ENCODE results near the gene VSIG1. TPM values are rescaled to one million over a fixed set of nuclear protein-coding genes. Genes with fewer than 3 reads are reported as not detected.

Gene VSIG1
- total RNA-seq, 1 donor from 2014 or later = not detected

- H3K4me1 ChIP-seq (ENCODE audit: control insufficient read depth in 3 of 3, insufficient read depth in 3 of 3, low read length in 3 of 3) = peaks cover 2 to 6% (median 5%) of the 10 kb centered on the region in 3 donors
- H3K27me3 ChIP-seq (ENCODE audit: control insufficient read depth in 3 of 3, insufficient read depth in 3 of 3, low read length in 3 of 3) = no peaks in the 10 kb centered on the region
- H3K9me3 ChIP-seq (ENCODE audit: control insufficient read depth in 3 of 3, low read length in 3 of 3) = no peaks in the 10 kb centered on the region
- H3K27ac ChIP-seq (ENCODE audit: low read depth, low read length) = peak overlapping the region; percentile 85
- peaks cover 0 to 7% (median 3%) of the 10 kb centered on the region in 3 donors for H3K36me3 ChIP-seq (ENCODE audit: control insufficient read depth in 3 of 3, insufficient read depth in 3 of 3, low read length in 3 of 3)
- peak overlapping the region; percentile 82 to 90 (median 89) for H3K9ac ChIP-seq (ENCODE audit: low read depth in 1 of 3, low read length in 3 of 3)
- H3K4me3 ChIP-seq (ENCODE audit: low read length in 3 of 3) = peak overlapping the region; percentile 76 to 87 (median 82)
These were observed 45.8 kb downstream of the VSIG1 start for GRCh38 chrX:108090491-108091263.

- Histone ChIP-seq H3K36me3 (ENCODE audit: control insufficient read depth in 3 of 3, insufficient read depth in 3 of 3, low read length in 3 of 3) (peaks cover 0 to 7% (median 3%) of the 10 kb centered on the region in 3 donors), H3K4me1 (ENCODE audit: control insufficient read depth in 3 of 3, insufficient read depth in 3 of 3, low read length in 3 of 3) (peaks cover 2 to 6% (median 5%) of the 10 kb centered on the region in 3 donors), H3K9ac (ENCODE audit: low read depth in 1 of 3, low read length in 3 of 3) (peak within 1 kb of the TSS; percentile 84 to 90 (median 89)), H3K9me3 (ENCODE audit: control insufficient read depth in 3 of 3, low read length in 3 of 3) (no peaks in the 10 kb centered on the region), H3K27ac (ENCODE audit: low read depth, low read length) (peak within 1 kb of the TSS; percentile 89), H3K4me3 (ENCODE audit: low read length in 3 of 3) (peak within 1 kb of the TSS; percentile 82 to 88 (median 87)), H3K27me3 (ENCODE audit: control insufficient read depth in 3 of 3, insufficient read depth in 3 of 3, low read length in 3 of 3) (no peaks in the 10 kb centered on the region)
These were observed 46.5 kb downstream of the VSIG1 start, which contains the start of the genes ATG4A and PSMD10 for GRCh38 chrX:108091264-108091877. Gene ATG4A (plus strand): TSS chrX:108091778. CDS start chrX:108091827, 49 bp downstream. Gene PSMD10 (minus strand): TSS chrX:108091542. CDS start chrX:108091520, 22 bp downstream.

- Histone ChIP-seq H3K36me3 (ENCODE audit: control insufficient read depth in 3 of 3, insufficient read depth in 3 of 3, low read length in 3 of 3) (peaks cover 0 to 5% (median 3%) of the 10 kb centered on the region in 3 donors), H3K4me1 (ENCODE audit: control insufficient read depth in 3 of 3, insufficient read depth in 3 of 3, low read length in 3 of 3) (peaks cover 2 to 6% (median 5%) of the 10 kb centered on the region in 3 donors), H3K27me3 (ENCODE audit: control insufficient read depth in 3 of 3, insufficient read depth in 3 of 3, low read length in 3 of 3) (no peaks in the 10 kb centered on the region), H3K9me3 (ENCODE audit: control insufficient read depth in 3 of 3, low read length in 3 of 3) (no peaks in the 10 kb centered on the region), H3K27ac (ENCODE audit: low read depth, low read length) (peak overlapping the region; percentile 89), H3K4me3 (ENCODE audit: low read length in 3 of 3) (peak overlapping the region; percentile 82 to 88 (median 85)), H3K9ac (ENCODE audit: low read depth in 1 of 3, low read length in 3 of 3) (peak overlapping the region; percentile 82 to 90 (median 84))
These were observed 47.0 kb downstream of the VSIG1 start for GRCh38 chrX:108091878-108092291.

GRCh38 chrX:108097380-108097779, 52.5 kb downstream of the VSIG1 start:
- Histone ChIP-seq H3K27me3 (ENCODE audit: control insufficient read depth in 3 of 3, insufficient read depth in 3 of 3, low read length in 3 of 3) (no peaks in the 10 kb centered on the region), H3K4me3 (ENCODE audit: low read length in 3 of 3) (no peak overlapping the region), H3K36me3 (ENCODE audit: control insufficient read depth in 3 of 3, insufficient read depth in 3 of 3, low read length in 3 of 3) (no peaks in the 10 kb centered on the region), H3K9me3 (ENCODE audit: control insufficient read depth in 3 of 3, low read length in 3 of 3) (no peaks in the 10 kb centered on the region), H3K9ac (ENCODE audit: low read depth in 1 of 3, low read length in 3 of 3) (no peak overlapping the region), H3K4me1 (ENCODE audit: control insufficient read depth in 3 of 3, insufficient read depth in 3 of 3, low read length in 3 of 3) (no peaks in the 10 kb centered on the region), H3K27ac (ENCODE audit: low read depth, low read length) (no peak overlapping the region)

- H3K27ac ChIP-seq (ENCODE audit: low read depth, low read length) = no peak overlapping the region
- H3K4me3 ChIP-seq (ENCODE audit: low read length in 3 of 3) = no peak overlapping the region
- H3K36me3 ChIP-seq (ENCODE audit: control insufficient read depth in 3 of 3, insufficient read depth in 3 of 3, low read length in 3 of 3) = no peaks in the 10 kb centered on the region
- no peak overlapping the region for H3K9ac ChIP-seq (ENCODE audit: low read depth in 1 of 3, low read length in 3 of 3)
- H3K4me1 ChIP-seq (ENCODE audit: control insufficient read depth in 3 of 3, insufficient read depth in 3 of 3, low read length in 3 of 3) = no peaks in the 10 kb centered on the region
- no peaks in the 10 kb centered on the region for H3K9me3 ChIP-seq (ENCODE audit: control insufficient read depth in 3 of 3, low read length in 3 of 3)
- no peaks in the 10 kb centered on the region for H3K27me3 ChIP-seq (ENCODE audit: control insufficient read depth in 3 of 3, insufficient read depth in 3 of 3, low read length in 3 of 3)
These were observed 60.6 kb downstream of the VSIG1 start for GRCh38 chrX:108105473-108105872.

- no peak overlapping the region for H3K4me3 ChIP-seq (ENCODE audit: low read length in 3 of 3)
- peaks cover 0 to 7% (median 3%) of the 10 kb centered on the region in 3 donors for H3K4me1 ChIP-seq (ENCODE audit: control insufficient read depth in 3 of 3, insufficient read depth in 3 of 3, low read length in 3 of 3)
- no peak overlapping the region for H3K27ac ChIP-seq (ENCODE audit: low read depth, low read length)
- H3K36me3 ChIP-seq (ENCODE audit: control insufficient read depth in 3 of 3, insufficient read depth in 3 of 3, low read length in 3 of 3) = no peaks in the 10 kb centered on the region
- no peak overlapping the region for H3K9ac ChIP-seq (ENCODE audit: low read depth in 1 of 3, low read length in 3 of 3)
- peaks cover 0 to 2% (median 0%) of the 10 kb centered on the region in 3 donors for H3K27me3 ChIP-seq (ENCODE audit: control insufficient read depth in 3 of 3, insufficient read depth in 3 of 3, low read length in 3 of 3)
- no peaks in the 10 kb centered on the region for H3K9me3 ChIP-seq (ENCODE audit: control insufficient read depth in 3 of 3, low read length in 3 of 3)
These were observed 69.7 kb downstream of the VSIG1 start for GRCh38 chrX:108114541-108114940.

GRCh38 chrX:108117988-108118387, 73.1 kb downstream of the VSIG1 start:
- no peak overlapping the region for H3K4me3 ChIP-seq (ENCODE audit: low read length in 3 of 3)
- H3K9ac ChIP-seq (ENCODE audit: low read depth in 1 of 3, low read length in 3 of 3) = no peak overlapping the region
- peaks cover 7 to 16% (median 12%) of the 10 kb centered on the region in 3 donors for H3K4me1 ChIP-seq (ENCODE audit: control insufficient read depth in 3 of 3, insufficient read depth in 3 of 3, low read length in 3 of 3)
- H3K27me3 ChIP-seq (ENCODE audit: control insufficient read depth in 3 of 3, insufficient read depth in 3 of 3, low read length in 3 of 3) = peaks cover 0 to 2% (median 0%) of the 10 kb centered on the region in 3 donors
- H3K27ac ChIP-seq (ENCODE audit: low read depth, low read length) = no peak overlapping the region
- H3K36me3 ChIP-seq (ENCODE audit: control insufficient read depth in 3 of 3, insufficient read depth in 3 of 3, low read length in 3 of 3) = no peaks in the 10 kb centered on the region
- H3K9me3 ChIP-seq (ENCODE audit: control insufficient read depth in 3 of 3, low read length in 3 of 3) = no peaks in the 10 kb centered on the region

- Histone ChIP-seq H3K9ac (ENCODE audit: low read depth in 1 of 3, low read length in 3 of 3) (no peak overlapping the region), H3K36me3 (ENCODE audit: control insufficient read depth in 3 of 3, insufficient read depth in 3 of 3, low read length in 3 of 3) (no peaks in the 10 kb centered on the region), H3K27me3 (ENCODE audit: control insufficient read depth in 3 of 3, insufficient read depth in 3 of 3, low read length in 3 of 3) (peaks cover 0 to 2% (median 0%) of the 10 kb centered on the region in 3 donors), H3K4me1 (ENCODE audit: control insufficient read depth in 3 of 3, insufficient read depth in 3 of 3, low read length in 3 of 3) (peaks cover 7 to 23% (median 19%) of the 10 kb centered on the region in 3 donors), H3K4me3 (ENCODE audit: low read length in 3 of 3) (no peak overlapping the region), H3K27ac (ENCODE audit: low read depth, low read length) (no peak overlapping the region), H3K9me3 (ENCODE audit: control insufficient read depth in 3 of 3, low read length in 3 of 3) (no peaks in the 10 kb centered on the region)
These were observed 76.4 kb downstream of the VSIG1 start for GRCh38 chrX:108121291-108121690.

GRCh38 chrX:108122748-108123147, 77.9 kb downstream of the VSIG1 start:
- H3K27ac ChIP-seq (ENCODE audit: low read depth, low read length) = no peak overlapping the region
- peaks cover 7 to 23% (median 13%) of the 10 kb centered on the region in 3 donors for H3K4me1 ChIP-seq (ENCODE audit: control insufficient read depth in 3 of 3, insufficient read depth in 3 of 3, low read length in 3 of 3)

More at GRCh38 chrX:108122748-108123147, 77.9 kb downstream of the VSIG1 start:
- no peak overlapping the region for H3K4me3 ChIP-seq (ENCODE audit: low read length in 3 of 3)
- no peak overlapping the region for H3K9ac ChIP-seq (ENCODE audit: low read depth in 1 of 3, low read length in 3 of 3)
- H3K9me3 ChIP-seq (ENCODE audit: control insufficient read depth in 3 of 3, low read length in 3 of 3) = no peaks in the 10 kb centered on the region
- H3K36me3 ChIP-seq (ENCODE audit: control insufficient read depth in 3 of 3, insufficient read depth in 3 of 3, low read length in 3 of 3) = no peaks in the 10 kb centered on the region
- H3K27me3 ChIP-seq (ENCODE audit: control insufficient read depth in 3 of 3, insufficient read depth in 3 of 3, low read length in 3 of 3) = peaks cover 0 to 2% (median 0%) of the 10 kb centered on the region in 3 donors

Data from skeletal muscle tissue (tissue), 4 donors.